Hematopoietic multipotent progenitor cell treated with erythropoietin and hydrocortisone succinate and interleukin-3 and kit ligand, for 8 days (in vitro differentiated cells): Measurements from ENCODE around the gene VNN1.

Source experiments
- DNase-seq: peaks from one replicate; pipeline ENCODE4 v3.0.0-alpha.2; 2015

VNN1 gene, protein sequence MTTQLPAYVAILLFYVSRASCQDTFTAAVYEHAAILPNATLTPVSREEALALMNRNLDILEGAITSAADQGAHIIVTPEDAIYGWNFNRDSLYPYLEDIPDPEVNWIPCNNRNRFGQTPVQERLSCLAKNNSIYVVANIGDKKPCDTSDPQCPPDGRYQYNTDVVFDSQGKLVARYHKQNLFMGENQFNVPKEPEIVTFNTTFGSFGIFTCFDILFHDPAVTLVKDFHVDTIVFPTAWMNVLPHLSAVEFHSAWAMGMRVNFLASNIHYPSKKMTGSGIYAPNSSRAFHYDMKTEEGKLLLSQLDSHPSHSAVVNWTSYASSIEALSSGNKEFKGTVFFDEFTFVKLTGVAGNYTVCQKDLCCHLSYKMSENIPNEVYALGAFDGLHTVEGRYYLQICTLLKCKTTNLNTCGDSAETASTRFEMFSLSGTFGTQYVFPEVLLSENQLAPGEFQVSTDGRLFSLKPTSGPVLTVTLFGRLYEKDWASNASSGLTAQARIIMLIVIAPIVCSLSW

GRCh38 chr6:132713352-132714134, at the start of gene VNN1:
TSS of gene VNN1 (minus strand) at chr6:132714055. CDS start at chr6:132714035, 20 bp downstream.
- DNase-seq: peak; percentile 34

DNA sequence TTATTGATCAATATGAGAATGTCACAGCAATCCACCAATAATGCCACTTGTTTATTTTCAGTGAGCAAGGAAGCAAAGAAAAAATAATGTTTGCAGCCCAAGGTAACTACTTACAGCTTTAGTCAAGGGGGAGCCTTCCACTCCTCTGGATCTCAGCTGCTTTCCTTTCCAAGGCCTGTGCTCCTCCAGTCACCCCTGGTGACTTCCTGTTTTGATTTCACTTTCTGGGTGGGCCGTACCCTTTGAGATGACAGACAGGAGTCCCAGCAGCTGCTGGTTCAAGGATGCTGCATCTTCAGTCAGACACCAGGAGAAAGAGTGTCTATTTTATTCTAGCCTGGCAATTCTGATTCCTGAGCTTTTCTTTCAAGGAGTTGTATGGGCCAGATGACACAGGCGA, 49.4 kb upstream of the VNN1 start:
- peak; percentile 30 for DNase-seq

GRCh38 chr6:132760256-132760655, 46.4 kb upstream of the VNN1 start:
- no peak for DNase-seq

GRCh38 chr6:132758689-132759088, 44.8 kb upstream of the VNN1 start:
- no peak for DNase-seq

DNA sequence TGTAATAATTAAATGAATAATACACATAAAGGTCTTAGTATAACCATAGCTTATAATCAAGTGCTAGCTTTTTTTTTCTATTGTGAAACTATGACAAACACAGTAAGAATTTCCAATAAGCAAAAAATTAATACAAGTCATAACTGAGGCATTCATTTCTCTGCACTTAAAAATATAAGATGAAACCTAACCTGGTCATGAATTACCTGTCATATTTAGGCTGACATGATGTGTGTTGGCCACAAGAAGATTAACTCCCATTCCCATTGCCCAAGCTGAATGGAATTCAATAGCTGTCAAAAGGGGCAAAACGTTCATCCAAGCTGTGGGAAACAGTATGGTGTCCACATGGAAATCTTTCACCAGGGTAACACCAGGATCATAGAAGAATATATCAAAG, 38.4 kb upstream of the VNN1 start:
- DNase-seq: no peak

DNA sequence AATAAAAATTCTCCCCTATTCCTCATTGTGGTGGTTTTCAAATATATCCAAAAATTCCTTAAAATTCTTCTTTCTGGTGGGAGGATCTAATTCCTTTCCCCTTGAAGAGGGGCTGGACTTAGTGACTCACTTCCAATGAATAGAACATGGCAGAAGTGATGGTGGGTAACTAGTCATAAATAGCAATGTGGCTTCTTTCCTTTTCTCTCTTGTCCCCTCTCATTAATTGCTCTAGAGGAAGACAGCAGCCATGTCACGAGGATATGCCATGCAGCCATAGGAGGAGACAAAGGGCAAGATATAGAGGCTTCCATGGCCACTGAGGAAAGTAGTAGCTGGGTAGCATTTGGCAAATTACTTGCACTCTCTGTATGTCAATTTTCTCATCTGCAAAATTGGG, 38.0 kb upstream of the VNN1 start:
- no peak for DNase-seq

- no peak for DNase-seq
Observed at GRCh38 chr6:132751306-132751705, 37.5 kb upstream of the VNN1 start.

GRCh38 chr6:132750455-132751248, 36.8 kb upstream of the VNN1 start:
- no peak for DNase-seq

- DNase-seq: no peak
Observed at GRCh38 chr6:132749111-132749510, 35.3 kb upstream of the VNN1 start.

DNA sequence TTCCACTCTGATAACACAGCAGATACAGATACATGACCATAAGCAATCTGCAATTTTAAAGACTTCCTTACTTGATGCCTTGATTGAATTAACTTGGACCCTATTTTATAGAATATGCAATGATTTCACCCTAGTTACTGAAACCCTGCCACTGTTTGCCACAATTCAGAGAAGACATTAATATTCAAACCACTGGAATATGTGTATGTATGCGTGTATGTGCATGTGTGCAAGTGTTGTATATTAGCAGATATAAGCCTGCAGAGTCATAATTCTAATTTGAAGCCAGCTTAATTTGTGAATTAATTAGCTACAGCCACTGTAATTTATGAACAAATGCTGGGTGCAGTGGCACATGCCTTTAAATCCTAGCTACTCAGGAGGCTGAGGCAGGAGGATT, 34.6 kb upstream of the VNN1 start:
- DNase-seq: no peak

GRCh38 chr6:132746048-132746447, 32.2 kb upstream of the VNN1 start:
- no peak for DNase-seq

- DNase-seq: no peak
Observed at GRCh38 chr6:132742495-132742894, 28.6 kb upstream of the VNN1 start.

DNA sequence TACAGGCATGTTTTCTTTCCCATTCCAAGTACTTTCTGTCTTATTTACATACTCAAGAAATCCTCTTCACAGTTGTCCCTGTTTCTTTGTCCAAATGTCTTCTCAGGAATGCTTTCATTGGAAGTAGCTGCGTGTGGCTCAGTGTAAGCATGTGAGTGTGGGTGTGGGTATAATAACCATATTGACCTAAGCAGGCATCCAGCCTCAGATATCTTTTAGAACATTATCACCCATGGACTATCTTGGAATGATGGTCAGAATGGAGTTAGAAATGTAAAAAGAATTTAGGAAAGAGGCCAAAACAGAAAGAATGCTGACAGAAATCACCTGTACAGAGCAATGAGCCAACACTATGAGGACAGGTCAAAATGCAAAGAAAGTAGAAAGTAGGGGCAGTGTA, 27.4 kb upstream of the VNN1 start:
- DNase-seq: no peak

DNA sequence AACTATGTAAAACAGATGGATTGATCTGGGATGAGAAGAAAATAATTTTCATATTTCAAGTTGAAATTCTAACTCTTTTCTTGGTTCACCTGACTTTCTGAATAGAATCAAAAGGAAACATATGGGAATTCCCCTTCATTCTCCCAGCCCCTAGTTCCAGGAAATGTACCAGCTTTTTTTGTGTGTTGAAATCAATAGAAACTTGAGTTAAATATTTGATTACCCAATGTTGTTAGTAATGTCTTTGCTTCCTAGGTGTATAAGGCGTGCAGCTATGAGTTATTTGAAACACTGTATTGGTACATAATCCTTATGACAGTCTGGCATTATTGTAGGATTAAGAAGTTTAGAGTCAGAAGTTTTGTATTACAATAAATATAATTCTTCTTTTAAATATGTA, 22.4 kb upstream of the VNN1 start:
- DNase-seq: no peak

DNA sequence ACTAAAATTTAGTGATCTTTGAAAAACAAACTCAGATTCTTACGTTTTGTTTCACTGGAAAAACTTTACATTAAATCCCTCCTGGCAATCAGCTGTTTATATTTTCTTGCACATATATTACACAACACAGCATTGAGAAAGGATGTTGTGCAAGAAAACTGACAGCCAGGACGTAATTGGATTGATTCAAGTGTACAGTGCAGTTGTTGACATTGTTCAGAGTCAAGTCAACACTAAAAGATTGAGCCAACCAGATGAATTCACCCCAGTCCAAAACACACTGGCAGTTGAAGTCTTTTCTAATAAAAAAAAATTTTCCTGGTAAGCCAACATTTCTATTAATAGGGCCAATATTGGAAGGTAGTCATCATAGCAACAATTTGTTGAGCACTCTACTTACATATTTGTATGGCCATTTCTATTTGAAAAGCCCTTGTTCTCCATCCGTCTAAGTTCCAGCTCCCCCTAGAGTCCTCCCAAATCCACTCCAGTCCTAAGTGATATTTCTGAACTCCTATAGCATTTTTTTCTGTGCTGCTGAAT, 20.9 kb upstream of the VNN1 start:
- DNase-seq: peak; percentile 37

DNA sequence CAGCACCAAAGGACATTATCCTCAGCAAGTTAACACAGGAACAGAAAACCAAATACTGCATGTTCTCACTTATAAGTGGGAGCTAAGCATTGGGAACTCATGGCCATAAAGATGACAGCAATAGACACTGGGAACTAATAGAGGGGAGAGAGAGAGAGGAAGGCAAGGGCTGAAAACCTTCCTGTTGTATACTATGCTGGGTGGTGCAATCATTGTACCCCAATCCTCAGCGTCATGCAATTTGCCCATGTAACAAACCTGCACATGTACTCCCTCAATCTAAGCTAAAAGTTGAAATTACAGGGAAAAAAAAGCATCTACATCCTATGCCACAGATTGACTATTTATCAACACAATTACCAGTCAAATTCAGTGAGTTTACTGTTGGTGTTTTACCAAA, 20.0 kb upstream of the VNN1 start:
- DNase-seq: no peak

GRCh38 chr6:132733283-132733682, 19.4 kb upstream of the VNN1 start:
- DNase-seq: peak; percentile 21

DNA sequence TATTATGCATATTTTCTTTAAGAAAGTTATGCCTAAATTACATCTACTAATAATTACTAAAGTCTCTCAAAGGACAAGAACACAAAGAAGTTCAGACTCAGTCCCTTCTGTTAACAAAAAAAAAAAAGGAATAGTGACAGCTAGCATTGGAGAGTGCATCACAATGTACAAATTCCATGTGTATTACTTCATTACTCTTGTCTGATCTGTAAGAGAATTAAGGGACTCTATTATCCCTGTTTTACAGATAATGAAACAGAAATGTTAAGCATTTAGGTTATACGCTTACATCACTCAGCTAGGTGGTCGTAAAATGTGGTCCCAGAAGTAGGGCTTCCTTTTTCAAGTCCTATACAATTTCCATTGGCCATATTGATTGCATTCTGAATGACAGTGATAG, 17.2 kb upstream of the VNN1 start:
- DNase-seq: no peak

DNA sequence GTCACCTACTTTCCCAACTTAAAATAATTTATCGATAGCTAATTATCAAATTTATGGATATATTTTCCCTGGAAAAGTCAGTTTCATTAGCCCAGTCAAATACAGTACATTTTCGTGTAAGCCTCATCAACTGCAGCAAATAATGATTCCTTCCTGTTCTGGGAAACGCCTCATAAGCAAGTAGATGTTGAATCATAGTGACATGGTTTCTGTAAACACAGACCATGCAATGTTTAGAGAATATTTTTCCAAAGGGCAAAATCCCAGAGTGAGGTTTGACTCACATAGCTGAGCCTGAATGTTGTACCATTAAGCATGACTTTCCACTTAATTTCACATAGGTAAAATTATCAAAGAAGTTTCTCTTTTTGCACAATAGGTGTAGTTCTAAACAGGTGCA, 16.7 kb upstream of the VNN1 start:
- no peak for DNase-seq

GRCh38 chr6:132728616-132729015, 14.8 kb upstream of the VNN1 start:
- peak; percentile 14 for DNase-seq

GRCh38 chr6:132726608-132726975, 12.7 kb upstream of the VNN1 start:
- DNase-seq: no peak

GRCh38 chr6:132725947-132726607, 12.2 kb upstream of the VNN1 start:
- DNase-seq: no peak
